C1 segment of cervical spinal cord (tissue), 14 donors: ENCODE results near the gene UGT1A7.
A peak's percentile ranks its signal among the peaks of the same experiment; 100 is the strongest.
"Not testable (repeated sequence)": the region's sequence is repeated elsewhere in the genome, so short reads cannot be mapped to it uniquely, and the experiment has no call there.

Source experiments
- DNase-seq, 14 donors: peaks; one replicate each; lab custom pipeline; 2025; lab: John Stamatoyannopoulos, UW

Gene UGT1A7

GRCh38 chr2:233680361-233681045, 1.2 kb upstream of the UGT1A7 start:
- DNase-seq: no peak

- DNase-seq: no peak
Observed at GRCh38 chr2:233684640-233685039, 2.9 kb downstream of the UGT1A7 start.

GRCh38 chr2:233686928-233687327, 5.2 kb downstream of the UGT1A7 start:
- no peak for DNase-seq

GRCh38 chr2:233688341-233688740, 6.6 kb downstream of the UGT1A7 start:
- DNase-seq: no peak

GRCh38 chr2:233689031-233689430, 7.3 kb downstream of the UGT1A7 start:
- no peak for DNase-seq

- no peak for DNase-seq
Observed at GRCh38 chr2:233689501-233689900, 7.8 kb downstream of the UGT1A7 start.

GRCh38 chr2:233690444-233690843, 8.7 kb downstream of the UGT1A7 start:
- DNase-seq: no peak

- no peak for DNase-seq
Observed at GRCh38 chr2:233691443-233692433, 10.0 kb downstream of the UGT1A7 start.

GRCh38 chr2:233692648-233693047, 10.9 kb downstream of the UGT1A7 start, which contains the start of gene UGT1A6:
Gene UGT1A6, plus strand, starts transcription at chr2:233692890. Its CDS starts 115 bp downstream, at chr2:233693005.
- no peak for DNase-seq

- DNase-seq: no peak
Observed at GRCh38 chr2:233693963-233694362, 12.3 kb downstream of the UGT1A7 start.

GRCh38 chr2:233698740-233699139, 17.0 kb downstream of the UGT1A7 start:
- DNase-seq: no peak

- no peak for DNase-seq
Observed at GRCh38 chr2:233699424-233700027, 17.8 kb downstream of the UGT1A7 start.

- DNase-seq: no peak
Observed at GRCh38 chr2:233700028-233700635, 18.4 kb downstream of the UGT1A7 start.

- not testable (repeated sequence) for DNase-seq
Observed at GRCh38 chr2:233700842-233701241, 19.1 kb downstream of the UGT1A7 start.

- no peak for DNase-seq
Observed at GRCh38 chr2:233702238-233702637, 20.5 kb downstream of the UGT1A7 start.

GRCh38 chr2:233705911-233706506, 24.3 kb downstream of the UGT1A7 start:
- DNase-seq: no peak

- no peak for DNase-seq
Observed at GRCh38 chr2:233706720-233707119, 25.0 kb downstream of the UGT1A7 start.

GRCh38 chr2:233707940-233708644, 26.4 kb downstream of the UGT1A7 start:
- no peak for DNase-seq

- DNase-seq: no peak
Observed at GRCh38 chr2:233708942-233709341, 27.2 kb downstream of the UGT1A7 start.

- DNase-seq: peak in 11 of 14 donors; percentile 1 to 61 (median 17)
Observed at GRCh38 chr2:233711312-233712008, 29.8 kb downstream of the UGT1A7 start.
